Stimulated activated CD4-positive, alpha-beta T cell treated with anti-CD3 and anti-CD28 coated beads, Interleukin-12 subunit alpha, Interleukin-12 subunit beta, amount 100 ng/mL, for 48 hours (primary cell): ENCODE data around the gene GNB5.
"Not testable (repeated sequence)": the region's sequence is repeated elsewhere in the genome, so short reads cannot be mapped to it uniquely, and the experiment has no call there.

ENCODE experiments used
- DNase-seq, 3 donors: peaks; one replicate each; pipeline ENCODE4 v3.0.0-alpha.2; 2020; ENCODE audit warnings: low read depth in 2 of 3, low spot score in 1 of 3

Gene GNB5

GRCh38 chr15:52096536-52096935 is 94.7 kb downstream of the GNB5 start:
- not testable (repeated sequence) for DNase-seq

- DNase-seq: no peak
Measured at GRCh38 chr15:52095597-52096262, 95.5 kb downstream of the GNB5 start.

GRCh38 chr15:52094811-52095584 is 96.2 kb downstream of the GNB5 start:
- no peak for DNase-seq

GRCh38 chr15:52093539-52094510 is 97.4 kb downstream of the GNB5 start:
- no peak for DNase-seq

GRCh38 chr15:52093167-52093538 is 98.0 kb downstream of the GNB5 start:
- DNase-seq: no peak

GRCh38 chr15:52090193-52090592 is 101.0 kb downstream of the GNB5 start:
- DNase-seq: no peak

GRCh38 chr15:52086011-52086786 is 105.0 kb downstream of the GNB5 start:
- DNase-seq: no peak

- no peak for DNase-seq
Measured at GRCh38 chr15:52085299-52085698, 105.9 kb downstream of the GNB5 start.

GRCh38 chr15:52083603-52084002 is 107.6 kb downstream of the GNB5 start:
- DNase-seq: no peak

- not testable (repeated sequence) for DNase-seq
Measured at GRCh38 chr15:52083037-52083359, 108.2 kb downstream of the GNB5 start.

- no peak for DNase-seq
Measured at GRCh38 chr15:52082197-52083036, 108.8 kb downstream of the GNB5 start.

- DNase-seq: no peak
Measured at GRCh38 chr15:52080706-52081392, 110.3 kb downstream of the GNB5 start.

- DNase-seq: no peak
Measured at GRCh38 chr15:52080031-52080430, 111.2 kb downstream of the GNB5 start.

GRCh38 chr15:52078876-52079700 is 112.1 kb downstream of the GNB5 start:
- DNase-seq: peak; percentile 67 to 86 (median 83)

GRCh38 chr15:52078197-52078875 is 112.9 kb downstream of the GNB5 start:
- no peak for DNase-seq

GRCh38 chr15:52076889-52077781 is 114.1 kb downstream of the GNB5 start:
- DNase-seq: peak in 1 of 3 donors; percentile 9

- no peak for DNase-seq
Measured at GRCh38 chr15:52071570-52071969, 119.6 kb downstream of the GNB5 start.
